ENCODE results near the gene PRR35. TPM values are rescaled to one million over a fixed set of nuclear protein-coding genes. Genes with fewer than 3 reads are reported as not detected.
A peak's percentile ranks its signal among the peaks of the same experiment; 100 is the strongest.

Gene PRR35
- total RNA-seq, 2 experiments from 2014 or later = not detected

DNA sequence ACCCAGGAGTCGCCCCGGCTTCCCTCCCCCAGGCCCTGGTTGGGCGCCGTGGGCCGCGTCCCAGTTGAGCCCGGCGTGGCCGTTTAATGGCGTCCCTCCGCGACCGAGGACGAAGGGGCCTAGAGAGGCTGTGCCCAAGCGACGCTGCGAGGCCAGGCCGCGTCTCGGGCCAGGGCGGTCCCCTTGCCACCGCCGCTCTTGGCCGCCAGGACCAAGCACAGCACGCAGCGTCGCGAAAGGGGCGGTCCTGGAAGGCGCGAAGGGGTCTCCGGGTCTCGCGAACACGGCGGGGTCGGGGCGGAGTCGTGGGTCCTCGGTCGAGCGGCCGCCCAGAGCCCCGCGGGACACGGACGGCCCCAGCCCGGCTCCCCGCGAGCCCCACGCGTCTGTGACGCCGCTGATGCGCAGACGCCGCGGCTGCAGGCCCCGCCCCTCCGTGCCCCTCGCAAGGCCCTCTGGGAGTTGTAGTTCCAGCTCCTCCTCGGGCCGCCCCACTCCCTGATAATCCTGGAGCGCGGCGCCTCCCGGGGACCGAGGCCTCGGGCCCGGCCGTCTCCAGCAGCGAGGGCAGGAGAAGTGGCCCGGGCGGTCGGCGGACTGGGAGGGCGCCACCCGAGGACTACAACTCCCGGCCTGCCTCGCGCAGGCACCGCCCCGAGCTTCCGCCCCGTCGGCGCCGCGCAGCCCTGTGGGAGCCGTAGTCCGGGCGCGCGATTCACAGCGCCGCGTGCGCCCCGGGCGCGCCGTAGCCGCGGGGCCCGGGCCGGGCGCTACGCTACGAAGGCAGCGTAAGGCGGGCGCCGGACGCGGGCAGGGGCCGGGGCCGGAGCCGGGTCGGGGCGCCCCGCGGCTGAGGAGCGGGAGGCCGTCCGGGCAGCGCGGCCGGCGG lies 32.9 kb upstream of the PRR35 start, which contains the start of gene CAPN15:
Gene CAPN15, plus strand, starts transcription at position 698 of the 889 bp plus-strand sequence. CDS start 19,127 bp downstream, outside the sequence.
- intact Hi-C loops (cut with DNase I, micrococcal nuclease) = loop anchor here (1.0 to 5.0 kb wide), 7 partner anchors 42 to 300 kb away; partner anchors contain the start of genes LUC7L (in 1 of the 2), METTL26 (in 1 of the 2), PGAP6 (in 1 of the 2) and PIGQ (in 1 of the 2)
- peaks cover 25% of the 10 kb centered on the region for H3K4me1 Mint-ChIP-seq (ENCODE audit: low read depth)
- H3K27ac ChIP-seq (ENCODE audit: low read depth in 1 of 2, low read length in 2 of 2) = peak within 1 kb of the TSS; percentile 73 to 84
- peak; percentile 87 for ATAC-seq (ENCODE audit: poor library complexity)
- H3K9me3 ChIP-seq (ENCODE audit: control insufficient read depth in 1 of 2, insufficient read depth in 1 of 2, low read length in 2 of 2) = no peaks in the 10 kb centered on the region
- ChIA-PET CTCF (interaction anchor here (0.8 to 1.0 kb wide), 2 partner anchors 109 to 126 kb away, joined by 3 read pairs; partner anchors contain the start of genes DECR2 and METTL26), POLR2A (interaction anchor here (0.6 to 1.3 kb wide), 11 partner anchors 40 to 261 kb away, joined by 3 to 11 read pairs (median 4); partner anchors contain the start of genes CHTF18, METTL26, NHLRC4 and PIGQ)
- TF ChIP-seq, protein P1, sequence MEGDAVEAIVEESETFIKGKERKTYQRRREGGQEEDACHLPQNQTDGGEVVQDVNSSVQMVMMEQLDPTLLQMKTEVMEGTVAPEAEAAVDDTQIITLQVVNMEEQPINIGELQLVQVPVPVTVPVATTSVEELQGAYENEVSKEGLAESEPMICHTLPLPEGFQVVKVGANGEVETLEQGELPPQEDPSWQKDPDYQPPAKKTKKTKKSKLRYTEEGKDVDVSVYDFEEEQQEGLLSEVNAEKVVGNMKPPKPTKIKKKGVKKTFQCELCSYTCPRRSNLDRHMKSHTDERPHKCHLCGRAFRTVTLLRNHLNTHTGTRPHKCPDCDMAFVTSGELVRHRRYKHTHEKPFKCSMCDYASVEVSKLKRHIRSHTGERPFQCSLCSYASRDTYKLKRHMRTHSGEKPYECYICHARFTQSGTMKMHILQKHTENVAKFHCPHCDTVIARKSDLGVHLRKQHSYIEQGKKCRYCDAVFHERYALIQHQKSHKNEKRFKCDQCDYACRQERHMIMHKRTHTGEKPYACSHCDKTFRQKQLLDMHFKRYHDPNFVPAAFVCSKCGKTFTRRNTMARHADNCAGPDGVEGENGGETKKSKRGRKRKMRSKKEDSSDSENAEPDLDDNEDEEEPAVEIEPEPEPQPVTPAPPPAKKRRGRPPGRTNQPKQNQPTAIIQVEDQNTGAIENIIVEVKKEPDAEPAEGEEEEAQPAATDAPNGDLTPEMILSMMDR (IDR thresholded peaks at IDR 0.05) = no peak
- no peaks in the 10 kb centered on the region for H3K27me3 Mint-ChIP-seq
- H3K36me3 ChIP-seq (ENCODE audit: insufficient read depth, low read length) = no peaks in the 10 kb centered on the region
- H3K4me3 Mint-ChIP-seq = peak within 1 kb of the TSS; percentile 90
- peak within 1 kb of the TSS; percentile 83 for H3K4me3 ChIP-seq (ENCODE audit: low read length)
- H3K4me1 ChIP-seq (ENCODE audit: insufficient read depth, low read length) = peaks cover 50% of the 10 kb centered on the region
- no peaks in the 10 kb centered on the region for H3K27me3 ChIP-seq (ENCODE audit: control insufficient read depth in 1 of 2, insufficient read depth in 2 of 2, low read length in 2 of 2)
- peak within 1 kb of the TSS; percentile 80 for H3K27ac Mint-ChIP-seq
- H3K36me3 Mint-ChIP-seq (ENCODE audit: low read depth) = no peaks in the 10 kb centered on the region
- peak; percentile 71 to 94 (median 81) for DNase-seq
- no peaks in the 10 kb centered on the region for H3K9me3 Mint-ChIP-seq

DNA sequence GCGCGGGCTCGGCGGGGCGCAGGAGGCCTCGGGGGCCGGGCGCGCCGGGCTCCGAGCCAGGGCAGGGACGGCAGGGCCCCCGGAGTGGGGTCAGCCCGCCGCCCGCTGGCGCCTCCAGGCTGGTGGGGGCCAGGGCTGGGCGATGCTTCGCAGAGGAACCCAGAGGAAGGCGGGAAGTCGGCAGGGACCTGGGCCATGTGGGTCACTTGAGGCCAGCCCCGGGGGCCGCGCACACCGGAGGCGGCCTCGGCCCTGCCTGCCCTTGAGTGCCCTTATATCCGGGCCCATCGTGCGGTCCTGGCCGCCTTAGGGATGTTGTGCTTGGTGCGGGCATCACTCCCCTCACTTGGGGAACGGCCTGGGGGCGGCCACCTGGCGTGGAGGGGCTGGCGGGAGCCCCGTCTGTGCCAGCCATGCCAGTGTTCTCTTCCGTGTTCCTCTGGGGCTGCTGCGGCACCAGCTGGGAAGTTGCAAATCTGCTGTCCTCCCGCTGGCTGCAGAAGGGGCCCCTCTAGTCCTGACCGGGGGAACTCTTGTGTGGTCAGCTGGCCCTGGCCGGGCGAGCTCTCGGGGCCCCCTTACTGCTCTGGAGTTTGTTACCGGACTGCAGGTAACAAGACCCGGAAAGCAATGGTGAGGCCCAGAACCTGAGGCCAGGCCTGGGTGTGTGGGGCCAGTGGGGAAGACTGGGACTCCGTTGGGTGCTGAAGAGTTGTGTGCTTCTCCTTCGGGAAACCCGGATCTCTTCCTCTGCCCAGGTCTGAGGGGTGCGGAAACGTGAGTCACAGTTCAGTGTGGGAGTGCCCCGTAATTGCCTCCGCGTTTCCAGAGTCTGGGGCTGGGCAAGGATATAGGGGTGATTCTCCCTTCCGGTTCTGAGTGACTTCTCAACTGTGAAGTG lies 31.8 kb upstream of the PRR35 start:
- Histone ChIP-seq H3K27ac (ENCODE audit: low read depth in 1 of 2, low read length in 2 of 2) (no peak overlapping the region), H3K4me3 (ENCODE audit: low read length) (peak overlapping the region; percentile 83), H3K27me3 (ENCODE audit: control insufficient read depth in 1 of 2, insufficient read depth in 2 of 2, low read length in 2 of 2) (no peaks in the 10 kb centered on the region), H3K9me3 (ENCODE audit: control insufficient read depth in 1 of 2, insufficient read depth in 1 of 2, low read length in 2 of 2) (no peaks in the 10 kb centered on the region), H3K4me1 (ENCODE audit: insufficient read depth, low read length) (peaks cover 54% of the 10 kb centered on the region), H3K36me3 (ENCODE audit: insufficient read depth, low read length) (no peaks in the 10 kb centered on the region)
- no peaks in the 10 kb centered on the region for H3K27me3 Mint-ChIP-seq
- intact Hi-C loops (cut with DNase I, micrococcal nuclease) = loop anchor here (5.0 kb wide), 4 partner anchors 84 to 301 kb away; partner anchors contain the start of genes LUC7L (in 1 of the 2), PGAP6 (in 1 of the 2) and RAB11FIP3 (in 1 of the 2)
- ATAC-seq (ENCODE audit: poor library complexity) (no peak), DNase-seq (peak in 7 of 14 experiments; percentile 8 to 67 (median 38))
- peak overlapping the region; percentile 80 for H3K27ac Mint-ChIP-seq
- H3K4me1 Mint-ChIP-seq (ENCODE audit: low read depth) = peaks cover 25% of the 10 kb centered on the region
- ChIA-PET CTCF (interaction anchor here (0.8 to 1.0 kb wide), 2 partner anchors 108 to 127 kb away, joined by 3 read pairs; partner anchors contain the start of genes DECR2 and METTL26), POLR2A (interaction anchor here (0.8 to 1.3 kb wide), 8 partner anchors 38 to 200 kb away, joined by 3 to 11 read pairs (median 4); partner anchors contain the start of genes METTL26, NHLRC4, PIGQ and RAB40C)
- no peaks in the 10 kb centered on the region for H3K9me3 Mint-ChIP-seq
- no peaks in the 10 kb centered on the region for H3K36me3 Mint-ChIP-seq (ENCODE audit: low read depth)
- H3K4me3 Mint-ChIP-seq = peak overlapping the region; percentile 90
- TF ChIP-seq, protein P1 (IDR thresholded peaks at IDR 0.05) = no peak

All from CD4-positive, alpha-beta T cell (primary cell).